AG08396 (cell line): ENCODE data around the gene ARHGEF17.

Source experiments
- DNase-seq: peaks from one replicate; pipeline ENCODE4 v3.0.0; 2012; ENCODE audit warnings: low spot score, mixed read lengths

The ARHGEF17 gene

DNA sequence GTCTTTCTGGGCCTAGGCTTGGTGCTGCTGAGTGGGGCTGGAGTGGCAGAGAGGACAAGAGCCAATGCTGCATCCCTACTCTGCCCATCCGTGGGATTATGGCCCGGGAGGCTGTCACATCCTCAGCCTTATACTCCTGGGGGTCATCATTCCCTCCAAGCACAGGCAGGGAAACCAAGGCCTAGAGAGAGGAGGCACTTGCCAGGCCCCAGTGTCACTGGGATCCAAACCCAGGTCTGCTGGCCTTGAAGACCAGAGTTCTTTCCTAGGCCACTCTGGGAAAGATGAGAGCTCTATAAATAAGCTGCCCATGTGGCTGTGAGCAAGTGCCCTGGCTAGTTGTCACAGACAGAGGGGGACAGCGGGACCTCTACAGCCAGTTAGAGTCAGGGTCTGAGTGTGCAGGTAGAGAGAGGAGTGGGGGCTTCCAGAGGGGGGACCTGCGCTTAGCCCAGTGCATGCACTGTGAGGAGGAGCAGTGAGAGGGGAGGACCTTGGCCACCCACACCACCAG, 72.9 kb downstream of the ARHGEF17 start:
- no peak for DNase-seq

DNA sequence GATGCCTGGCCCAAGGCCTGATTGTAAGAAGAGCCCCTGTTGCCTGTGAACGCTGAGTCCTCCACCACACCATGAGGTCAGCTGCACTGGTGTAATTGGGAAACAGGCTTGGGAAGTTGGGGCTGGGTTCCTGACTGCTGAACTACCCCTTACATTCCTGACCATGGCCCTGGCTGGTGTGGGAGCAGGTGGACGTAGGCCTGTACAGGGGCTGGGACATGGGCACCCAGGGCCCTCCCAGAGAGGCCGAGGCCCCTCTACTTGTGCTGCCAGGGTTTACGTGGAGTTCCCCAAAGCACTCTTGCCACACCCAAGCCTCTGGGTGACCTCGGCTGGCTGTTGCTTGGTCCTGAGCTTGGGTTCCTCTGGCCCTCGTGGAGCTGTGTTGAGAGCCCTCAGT, 73.5 kb downstream of the ARHGEF17 start:
- DNase-seq = no peak

DNA sequence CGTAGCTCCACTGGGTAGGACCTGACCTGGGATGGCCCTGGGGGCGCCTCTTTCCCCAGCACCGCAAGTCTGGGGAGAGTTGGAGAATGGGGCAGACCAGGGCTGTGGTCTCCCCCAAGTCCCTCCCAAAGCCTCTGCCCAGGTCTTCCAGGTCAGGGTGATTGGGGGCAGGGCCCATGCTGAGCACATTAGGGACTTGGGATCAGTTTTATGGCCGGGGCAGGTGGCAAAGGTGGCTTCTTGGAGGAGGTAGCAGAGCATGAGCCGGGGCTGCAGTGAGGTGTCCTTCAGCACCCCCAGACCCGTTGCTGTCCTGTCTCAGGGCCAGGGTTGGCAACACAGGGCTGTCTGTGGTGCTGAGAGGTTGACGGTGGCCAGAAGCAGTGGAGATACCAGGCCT, 74.1 kb downstream of the ARHGEF17 start:
- no peak for DNase-seq

DNA sequence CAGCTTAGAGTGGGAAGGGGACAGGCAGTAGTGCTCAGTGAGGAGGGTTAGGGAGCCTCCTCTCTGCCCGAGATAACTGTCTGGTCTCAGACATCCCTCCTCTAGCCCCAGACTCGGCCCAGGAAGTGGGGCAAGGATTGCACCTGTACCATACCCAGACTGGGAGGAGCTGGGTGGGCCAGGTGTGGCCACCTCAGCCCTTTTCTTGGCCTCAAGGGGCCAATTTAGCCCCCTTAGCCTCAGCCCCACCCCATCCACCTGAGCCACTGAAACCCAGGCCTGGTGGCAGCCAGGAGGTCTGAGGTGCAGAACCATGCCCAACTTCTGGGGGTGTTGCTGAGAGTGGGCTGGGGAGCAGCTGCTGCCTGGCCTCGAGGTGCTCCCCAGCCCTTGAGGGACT, 74.7 kb downstream of the ARHGEF17 start:
- no peak for DNase-seq

DNA sequence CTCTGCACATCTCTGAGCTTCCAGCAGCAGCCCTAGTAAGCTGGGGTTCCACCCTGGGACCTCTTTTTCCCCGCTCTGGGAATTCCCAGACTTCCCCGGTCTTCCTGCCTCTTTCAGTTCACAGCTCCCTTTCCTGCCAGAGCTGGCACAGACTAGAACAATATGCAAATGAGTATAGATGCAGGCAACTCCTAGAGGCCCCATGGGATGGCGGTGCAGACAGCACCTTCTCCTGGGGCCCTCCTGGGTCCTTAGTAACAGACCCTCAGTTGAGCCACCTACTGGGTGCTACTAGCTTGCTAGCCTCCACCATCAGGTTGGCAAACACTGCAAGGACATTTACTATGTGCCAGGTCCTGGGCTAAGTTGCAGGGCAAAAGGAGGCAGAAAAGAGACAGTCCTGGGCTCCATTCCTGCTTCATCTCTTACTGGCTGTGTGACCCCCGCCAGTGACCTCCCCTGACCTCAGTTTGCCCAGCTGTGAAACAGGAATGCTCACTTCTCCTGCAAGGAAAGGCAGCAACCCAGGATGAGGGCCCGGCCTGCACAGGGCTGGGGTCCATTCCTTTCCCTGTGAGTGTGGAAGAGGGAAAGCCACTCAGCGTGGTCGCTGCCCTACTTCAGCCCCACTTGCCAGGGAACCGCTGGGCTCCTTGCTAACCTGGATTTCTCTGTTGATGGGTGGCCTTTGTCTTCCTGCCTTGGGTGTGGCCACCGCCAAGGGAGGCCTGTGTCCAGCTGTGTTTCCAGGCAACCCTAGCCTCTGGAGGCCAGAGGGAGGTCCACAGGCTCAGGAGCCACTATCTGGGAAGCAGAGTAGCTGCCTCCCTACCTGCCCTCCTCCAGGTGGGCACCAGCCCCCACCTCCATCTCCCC, 75.4 kb downstream of the ARHGEF17 start:
- DNase-seq = no peak

DNA sequence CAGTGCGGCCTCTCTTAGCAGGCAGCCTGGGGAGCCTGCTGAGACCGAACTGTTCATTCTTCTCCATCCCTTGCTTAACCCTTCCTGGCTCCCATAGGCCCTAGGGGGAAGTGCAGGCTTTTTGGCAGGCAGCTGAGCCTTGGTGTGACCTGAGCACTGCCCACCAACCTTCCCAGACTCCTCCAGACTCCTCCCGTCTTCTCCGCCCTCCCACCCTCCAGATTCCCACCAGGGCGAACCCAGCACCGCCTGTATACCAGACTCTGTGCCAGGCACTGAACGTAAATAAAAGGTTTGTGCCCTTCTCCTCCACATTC, 76.0 kb downstream of the ARHGEF17 start:
- no peak for DNase-seq

DNA sequence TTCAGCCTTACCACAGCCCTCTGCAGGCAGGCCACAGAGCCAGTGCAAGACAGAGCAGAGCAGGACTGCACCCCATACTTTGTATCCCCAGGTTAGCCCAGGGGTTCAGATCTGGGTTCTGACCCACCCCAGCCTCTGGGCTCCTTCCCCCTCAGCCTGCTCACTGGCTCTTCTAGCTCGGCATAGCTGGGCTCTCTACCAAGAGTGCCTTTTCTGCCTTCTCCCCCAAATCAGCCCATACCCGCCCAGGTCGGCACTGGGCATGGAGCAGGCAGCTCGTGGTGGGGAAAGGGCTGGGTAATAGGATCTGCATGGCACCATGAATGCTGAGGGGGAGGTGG, 76.4 kb downstream of the ARHGEF17 start:
- DNase-seq = no peak

DNA sequence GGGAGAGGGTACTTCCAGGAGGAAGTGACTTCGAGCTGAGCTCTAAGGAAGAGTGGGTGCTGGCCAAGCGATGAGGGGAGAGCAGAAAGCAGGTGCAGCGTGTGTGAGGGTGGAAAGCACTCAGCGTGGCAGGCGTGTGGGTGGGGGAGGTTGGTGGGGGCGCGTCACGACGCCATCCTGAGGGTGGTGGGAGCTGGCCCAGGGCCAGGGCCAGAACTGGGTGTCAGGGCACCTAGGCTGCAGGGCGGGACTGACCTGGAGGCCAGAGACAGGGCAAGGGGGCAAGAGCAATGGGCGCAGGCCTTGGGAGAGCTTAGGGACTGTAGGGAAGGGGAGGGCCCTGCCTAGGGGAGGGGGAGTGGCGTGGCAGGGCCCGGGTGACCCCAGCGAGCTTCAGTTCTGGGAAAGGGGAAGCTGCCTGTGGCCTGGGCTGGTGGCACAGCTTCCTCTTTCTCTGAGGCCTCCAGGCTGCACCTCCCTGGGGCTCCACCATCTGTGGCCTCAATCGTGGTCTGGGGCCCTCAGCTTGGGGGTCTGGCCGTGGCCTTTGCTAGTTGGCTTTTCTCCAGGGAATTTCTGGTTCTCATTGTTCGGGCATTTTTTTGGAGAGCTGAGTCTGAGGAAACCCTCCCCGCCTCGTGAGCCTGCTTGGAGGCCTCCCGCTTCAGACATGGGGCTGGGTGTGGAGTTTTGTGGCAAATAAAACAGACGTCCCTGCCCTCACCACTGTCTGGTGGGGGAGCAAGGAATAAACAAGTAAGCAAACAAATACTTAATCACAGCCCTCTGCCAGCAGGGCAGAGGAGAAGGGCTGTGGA, 77.0 kb downstream of the ARHGEF17 start:
- no peak for DNase-seq

DNA sequence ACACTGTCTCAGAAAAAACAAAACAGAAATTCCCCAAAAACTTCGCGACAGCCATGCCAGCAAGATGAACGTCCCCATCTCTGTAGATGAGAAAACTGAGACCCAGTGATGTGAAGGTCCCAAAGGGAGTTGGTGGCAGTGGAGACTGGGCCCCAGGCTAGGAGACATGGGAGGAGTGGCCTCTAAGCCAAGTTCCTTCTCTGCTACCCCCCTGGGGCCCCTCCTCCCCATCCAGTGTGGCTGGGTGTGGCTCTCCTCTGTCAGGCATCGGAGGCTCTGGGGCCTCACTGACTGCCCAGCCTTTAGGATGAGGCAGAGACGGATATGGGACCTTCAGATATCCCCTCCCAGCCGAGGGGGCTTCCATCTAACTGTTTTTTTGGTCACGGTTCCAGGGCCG, 77.9 kb downstream of the ARHGEF17 start:
- no peak for DNase-seq

DNA sequence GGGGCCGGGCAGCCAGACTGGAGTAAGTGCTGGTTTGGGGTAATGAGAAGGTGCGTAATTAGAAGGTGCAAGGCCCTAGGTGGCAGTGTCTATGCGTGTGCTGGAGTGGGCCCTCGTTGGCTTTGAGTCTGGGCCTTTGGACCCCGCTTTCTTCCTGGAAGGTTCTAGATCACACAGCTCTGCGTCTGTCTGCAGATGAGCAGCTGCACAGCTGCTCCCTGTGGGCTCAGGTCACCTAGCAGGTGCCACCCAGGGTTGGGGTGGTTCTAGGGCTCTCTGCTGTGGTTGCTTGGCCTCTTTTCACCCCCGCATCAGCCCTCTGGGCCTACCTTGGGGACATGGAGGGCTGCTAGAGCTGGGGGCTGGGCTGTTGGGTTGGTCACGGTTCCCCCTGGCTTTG, 78.5 kb downstream of the ARHGEF17 start:
- DNase-seq = no peak

DNA sequence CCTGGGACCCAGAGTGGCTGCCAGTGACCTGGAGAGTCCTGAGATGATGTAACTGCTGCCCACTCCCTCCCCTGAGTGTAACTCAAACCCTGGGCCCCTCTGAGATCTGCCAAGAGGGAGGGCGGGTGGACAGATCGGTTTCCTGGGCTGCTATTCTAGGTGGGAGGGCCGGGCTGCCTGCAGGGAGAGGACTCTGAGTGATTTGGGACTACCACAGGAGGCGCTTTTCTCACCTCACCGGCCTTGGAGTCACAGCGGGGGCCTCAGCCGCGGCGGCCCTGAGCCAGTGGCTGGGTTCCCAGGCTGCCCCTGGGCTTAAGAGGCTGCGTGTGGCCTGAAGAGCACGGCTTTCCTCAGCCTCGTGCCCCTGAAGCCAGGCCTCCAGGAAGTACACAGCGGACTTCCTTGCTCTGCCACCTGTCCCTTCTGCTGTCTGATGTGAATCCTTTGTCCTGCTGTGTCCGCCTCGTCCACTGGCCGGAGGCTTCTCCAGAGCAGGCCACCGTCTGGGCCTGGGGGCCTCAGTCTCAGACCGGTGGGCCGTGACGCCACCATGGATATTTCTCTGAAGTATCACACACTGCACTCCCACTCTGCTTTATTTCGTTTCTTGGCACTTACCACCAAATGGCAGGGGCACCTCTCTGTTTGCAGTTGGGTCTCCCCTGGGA, 79.7 kb downstream of the ARHGEF17 start:
- no peak for DNase-seq

DNA sequence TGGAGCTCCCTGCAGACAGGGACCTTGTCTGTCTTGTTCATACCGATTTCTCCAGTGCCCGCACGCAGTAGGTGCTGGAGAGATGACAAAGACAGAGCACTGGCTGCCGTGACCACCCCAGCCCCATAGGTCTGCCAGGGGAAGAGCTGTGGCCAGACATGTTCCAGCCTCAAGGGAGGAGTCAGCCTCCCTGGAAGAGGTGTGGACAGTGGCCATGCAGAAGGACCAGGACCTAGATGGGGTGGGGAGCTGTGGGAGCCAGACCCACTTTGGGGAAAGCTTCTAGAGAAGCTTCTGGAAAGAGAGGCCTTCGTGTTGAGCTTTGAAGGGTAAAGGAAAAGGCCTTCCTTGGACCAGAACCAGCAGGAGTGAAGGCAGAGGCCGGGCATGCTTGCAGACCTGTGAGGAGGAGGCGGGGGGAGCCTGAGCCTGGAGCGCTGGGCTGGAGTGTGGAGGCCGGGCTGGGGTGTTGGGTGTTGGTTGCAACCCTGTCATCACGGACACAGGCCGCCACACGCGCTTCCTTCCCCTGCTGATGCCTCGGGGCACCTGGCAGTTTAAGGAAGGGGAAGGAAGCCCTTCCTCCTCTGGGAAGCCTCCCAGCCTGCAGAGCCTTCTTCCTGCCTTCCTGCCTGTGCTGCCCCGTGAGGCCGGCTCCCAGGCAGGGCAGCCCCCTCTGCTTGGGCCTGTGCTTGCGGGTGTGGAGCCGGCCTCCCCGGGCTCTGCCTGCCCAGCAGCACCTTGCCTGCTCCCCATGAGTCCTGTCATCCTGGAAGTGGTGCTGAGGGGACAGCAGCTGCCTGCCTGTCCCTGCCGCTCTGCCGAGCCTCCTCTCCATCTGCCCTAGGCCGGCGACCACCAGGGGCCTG, 80.4 kb downstream of the ARHGEF17 start:
- no peak for DNase-seq

DNA sequence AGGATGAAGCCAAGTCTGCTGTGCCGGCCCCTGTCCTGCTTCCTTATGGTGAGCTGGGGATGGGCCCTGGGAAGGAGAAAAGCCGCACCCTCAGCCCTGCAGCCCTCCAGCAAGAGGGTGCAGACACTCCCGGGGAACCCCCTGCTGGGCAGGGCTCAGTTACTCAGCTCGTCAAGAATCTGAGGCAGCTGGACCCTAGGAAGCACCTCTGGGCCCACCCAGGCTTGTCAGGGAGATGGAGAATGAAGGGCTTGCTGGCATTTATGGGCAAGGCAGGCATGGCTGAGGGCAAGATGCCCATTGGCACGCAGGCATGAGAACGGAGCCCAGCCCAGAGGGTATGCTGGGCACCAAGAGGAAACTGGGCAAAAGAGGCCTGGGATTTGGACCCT, 81.1 kb downstream of the ARHGEF17 start:
- no peak for DNase-seq

DNA sequence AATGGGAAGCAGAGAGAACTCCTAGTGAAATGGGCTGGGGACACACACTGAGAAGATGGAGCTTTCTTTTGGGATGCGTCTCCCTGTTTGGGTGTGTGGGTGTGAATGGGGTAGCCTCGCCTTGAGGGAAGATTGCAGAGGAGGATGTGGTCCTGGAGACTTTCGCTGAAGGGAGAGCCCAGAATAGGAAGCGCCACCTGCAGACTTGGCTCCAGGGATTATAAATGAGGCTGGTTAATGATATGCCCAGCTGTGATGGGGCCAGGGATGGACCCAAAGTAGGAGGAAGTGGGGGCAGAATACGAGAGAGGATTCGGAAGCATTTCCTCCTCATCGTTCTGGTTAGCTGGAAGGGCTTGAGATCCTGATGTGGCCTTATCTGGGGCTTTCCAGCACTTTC, 81.8 kb downstream of the ARHGEF17 start:
- no peak for DNase-seq

DNA sequence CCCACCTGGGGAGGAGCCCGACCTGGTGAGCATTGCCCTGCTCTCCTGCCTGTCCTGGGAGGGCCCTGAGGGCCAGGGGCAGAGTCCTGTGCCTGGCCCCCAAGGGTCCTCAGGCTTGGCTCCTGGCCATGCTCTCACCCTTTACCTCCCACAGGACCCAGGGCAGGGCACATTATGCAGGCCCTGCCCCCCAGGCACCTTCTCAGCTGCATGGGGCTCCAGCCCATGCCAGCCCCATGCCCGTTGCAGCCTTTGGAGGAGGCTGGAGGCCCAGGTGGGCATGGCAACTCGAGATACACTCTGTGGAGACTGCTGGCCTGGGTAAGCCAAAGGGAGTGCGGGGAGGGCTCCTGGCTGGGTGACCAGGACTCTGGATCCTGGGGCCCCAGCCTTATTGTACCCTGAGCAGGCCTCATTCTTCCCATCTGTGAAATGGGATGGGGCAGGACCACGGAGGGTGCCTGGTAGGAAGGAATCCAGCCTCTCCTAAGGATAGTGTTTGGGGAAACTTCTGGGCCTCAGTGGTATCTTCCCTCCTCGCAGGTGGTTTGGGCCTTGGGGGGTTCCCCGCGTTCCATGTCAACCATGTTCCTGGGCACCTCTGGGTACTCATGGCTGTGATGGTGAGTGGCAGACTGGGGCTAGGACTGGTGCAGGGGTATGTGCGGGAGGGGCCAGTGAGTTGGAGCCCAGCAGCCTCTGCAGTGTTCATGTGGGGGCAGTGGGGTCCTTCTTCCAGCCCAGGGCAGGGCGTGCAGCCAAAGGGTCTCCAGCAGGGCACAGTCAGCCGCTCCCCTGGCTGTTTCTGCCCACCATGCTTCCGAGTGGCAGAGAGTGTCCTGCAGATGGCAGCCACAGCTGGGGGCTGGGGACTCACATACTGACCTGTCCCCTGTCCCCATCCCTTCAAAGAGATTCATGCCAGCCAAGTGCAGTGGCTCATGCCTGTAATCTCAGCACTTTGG, 82.8 kb downstream of the ARHGEF17 start:
- no peak for DNase-seq

DNA sequence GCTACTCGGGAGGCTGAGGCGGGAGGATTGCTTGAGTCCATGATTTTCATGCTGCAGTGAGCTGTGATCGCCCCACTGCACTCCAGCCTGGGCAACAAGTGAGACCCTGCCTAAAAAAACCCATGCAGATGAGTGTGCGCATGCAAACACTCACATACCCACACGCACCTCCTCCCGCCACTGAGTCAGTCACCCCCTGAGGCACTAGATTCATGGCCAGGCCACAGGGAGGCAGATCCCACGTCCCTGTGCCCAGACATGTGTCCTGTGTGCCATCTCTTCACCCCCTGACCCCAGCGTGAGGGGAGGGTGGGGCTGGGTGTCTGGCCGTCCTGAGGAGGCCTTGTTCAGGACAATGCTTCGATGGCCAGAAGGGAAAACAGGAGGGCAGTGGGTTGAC, 83.6 kb downstream of the ARHGEF17 start:
- no peak for DNase-seq

DNA sequence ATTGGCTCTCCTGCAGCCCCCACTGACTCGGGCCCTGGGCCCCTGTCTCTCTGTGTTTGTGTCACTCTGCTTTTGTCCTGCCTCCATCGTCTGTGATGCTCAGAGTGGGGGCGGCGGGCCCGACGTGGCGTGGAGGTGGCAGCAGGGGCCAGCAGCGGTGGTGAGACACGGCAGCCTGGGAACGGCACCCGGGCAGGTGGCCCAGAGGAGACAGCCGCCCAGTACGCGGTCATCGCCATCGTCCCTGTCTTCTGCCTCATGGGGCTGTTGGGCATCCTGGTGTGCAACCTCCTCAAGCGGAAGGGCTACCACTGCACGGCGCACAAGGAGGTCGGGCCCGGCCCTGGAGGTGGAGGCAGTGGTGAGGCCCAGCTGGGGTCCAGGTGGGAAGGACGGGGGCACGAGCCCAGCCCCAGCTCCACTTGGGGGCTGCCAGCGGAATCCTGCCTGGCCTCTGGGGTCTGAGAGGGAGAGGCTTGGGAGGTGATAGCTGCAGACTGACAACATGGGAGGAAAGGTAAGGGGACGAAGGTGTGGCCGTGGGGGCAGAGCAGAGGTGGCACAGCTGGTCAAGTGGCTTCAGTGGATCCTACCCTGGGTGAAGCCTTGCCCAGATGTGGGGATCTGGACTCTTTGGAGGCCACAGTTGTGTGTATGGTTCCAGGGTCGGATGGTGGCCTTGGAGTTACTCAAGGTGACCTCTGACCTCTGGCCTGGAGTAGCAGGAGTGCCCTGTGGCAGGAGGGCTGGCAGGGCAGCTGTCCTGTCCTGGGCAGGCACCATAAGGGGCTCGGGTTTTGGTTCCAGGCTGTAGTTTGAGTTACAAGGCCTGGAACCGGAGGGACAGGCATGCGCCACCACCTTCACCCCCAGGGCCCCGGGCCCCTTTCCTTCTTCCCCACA, 84.3 kb downstream of the ARHGEF17 start:
- no peak for DNase-seq

DNA sequence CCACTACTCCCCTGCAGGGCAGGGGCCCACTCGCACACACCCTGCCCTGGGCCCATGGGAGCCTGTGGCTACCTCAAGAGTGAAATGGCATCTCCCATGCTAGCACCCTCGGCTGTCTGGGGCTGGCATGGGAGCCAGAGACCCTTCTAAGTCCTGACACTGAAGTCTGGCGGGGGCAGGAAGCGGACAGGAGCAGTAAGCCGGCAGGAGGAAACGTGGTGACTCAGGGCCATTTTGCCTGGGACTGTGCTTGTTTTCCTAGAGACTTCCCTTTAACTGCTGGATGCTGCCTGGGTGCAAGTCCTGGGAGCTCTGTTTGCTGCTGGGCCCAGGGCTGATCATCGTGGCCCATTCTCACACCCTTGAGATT, 84.9 kb downstream of the ARHGEF17 start:
- DNase-seq = no peak
